Stomach (tissue), 9 donors: ENCODE data around the gene SQSTM1. TPM values are rescaled to one million over a fixed set of nuclear protein-coding genes. Genes with fewer than 3 reads are reported as not detected.

ENCODE experiments used
- DNase-seq, 2 donors: peaks; one replicate each; pipeline versions ENCODE4 v3.0.0 to v3.0.0-alpha.2; 2013 to 2019
- H3K27ac ChIP-seq, 5 donors: fragments of 200-600 bp in 4 of 5; sonication (generic) in 4 of 5; one replicate each; pipeline ENCODE4 v1.5.1; 2013 to 2019; ENCODE audit warnings: mild to moderate bottlenecking in 1 of 5, moderate library complexity in 1 of 5
- H3K27me3 ChIP-seq, 3 donors: fragments of 200-600 bp; sonication (generic); one replicate each; pipeline ENCODE4 v1.5.1; 2017 to 2019; ENCODE audit warnings: mixed run types in 1 of 3
- H3K36me3 ChIP-seq, 4 donors: fragments of 200-600 bp; sonication (generic); 1 replicate in 3 of 4; 2 replicates in 1 of 4; pipeline ENCODE4 v1.5.1; 2016 to 2019
- H3K4me1 ChIP-seq, 4 donors: fragments of 200-600 bp; sonication (generic); one replicate each; pipeline ENCODE4 v1.5.1; 2016 to 2019
- H3K4me3 ChIP-seq, 4 donors: fragments of 200-600 bp; sonication (generic) in 3 of 4; one replicate each; pipeline ENCODE4 v1.5.1; 2016 to 2019; ENCODE audit warnings: mild to moderate bottlenecking in 1 of 4
- H3K9me3 ChIP-seq, 4 donors: fragments of 200-600 bp; sonication (generic); one replicate each; pipeline ENCODE4 v1.5.1; 2016 to 2019
- EP300 ChIP-seq: sonication (generic); formaldehyde crosslinking; IDR thresholded peaks from one replicate; pipeline ENCODE4 v1.6.1; 2017; ENCODE audit warnings: antibody characterized with exemption
- POLR2A ChIP-seq, 4 donors: fragments of 450-650 bp; IDR thresholded peaks; one replicate each; pipeline ENCODE4 v1.6.1; 2016; ENCODE audit warnings: antibody characterized with exemption in 4 of 4, control low read depth in 2 of 4, mild to moderate bottlenecking in 1 of 4, moderate library complexity in 1 of 4
- POLR2AphosphoS5 ChIP-seq, 3 donors: sonication (generic); formaldehyde crosslinking; IDR thresholded peaks; one replicate each; pipeline ENCODE4 v1.6.1; 2016; ENCODE audit warnings: antibody characterized with exemption in 3 of 3
- WGBS, 5 donors: extraction: QIAGEN DNeasy Blood & Tissue Kit in 3 of 5; methylation state at CpG; one replicate each; pipeline versions ENCODE4 v1.1.5 to v1.1.7; 2013 to 2018; 5-methylcytosine and 5-hydroxymethylcytosine counted together
- intact Hi-C: fragments of 100-400 bp; cut with DNase I; formaldehyde crosslinking; loops from one replicate; pipeline ENCODE4 v1.15.1; 2023; ENCODE audit warnings: low total_unique reads
- polyA plus RNA-seq, 3 donors: library from polyadenylated mRNA; stranded (reverse); fragments of 200-250 nt; gene quantifications; one replicate each; pipeline ENCODE4 v1.2.3, GENCODE V29; 2013
- total RNA-seq, 5 donors: library from RNA; depleted of rRNA; stranded (reverse); fragments of >200 nt; gene quantifications; one replicate each; pipeline versions ENCODE4 v1.1.0 to v1.2.3, GENCODE V29; 2014 to 2016
- TF ChIP-seq, protein P1 (sequence below), 7 experiments: fragments of 450-650 bp in 4 of 7; fragments of 200-600 bp in 3 of 7; sonication (generic) in 3 of 7; IDR thresholded peaks; one replicate each; pipeline ENCODE4 v1.5.1; 2016 to 2019; ENCODE audit warnings: antibody characterized with exemption in 7 of 7, control low read depth in 2 of 7, mild to moderate bottlenecking in 1 of 7
- donor health status: healthy with polysubstance abuse.
- donor health status: Bipolar disorder and iron deficiency.
- donor health status: healthy.

The SQSTM1 gene
- total and polyA plus RNA-seq, 8 donors, result 163 to 693 (median 356) TPM

DNA sequence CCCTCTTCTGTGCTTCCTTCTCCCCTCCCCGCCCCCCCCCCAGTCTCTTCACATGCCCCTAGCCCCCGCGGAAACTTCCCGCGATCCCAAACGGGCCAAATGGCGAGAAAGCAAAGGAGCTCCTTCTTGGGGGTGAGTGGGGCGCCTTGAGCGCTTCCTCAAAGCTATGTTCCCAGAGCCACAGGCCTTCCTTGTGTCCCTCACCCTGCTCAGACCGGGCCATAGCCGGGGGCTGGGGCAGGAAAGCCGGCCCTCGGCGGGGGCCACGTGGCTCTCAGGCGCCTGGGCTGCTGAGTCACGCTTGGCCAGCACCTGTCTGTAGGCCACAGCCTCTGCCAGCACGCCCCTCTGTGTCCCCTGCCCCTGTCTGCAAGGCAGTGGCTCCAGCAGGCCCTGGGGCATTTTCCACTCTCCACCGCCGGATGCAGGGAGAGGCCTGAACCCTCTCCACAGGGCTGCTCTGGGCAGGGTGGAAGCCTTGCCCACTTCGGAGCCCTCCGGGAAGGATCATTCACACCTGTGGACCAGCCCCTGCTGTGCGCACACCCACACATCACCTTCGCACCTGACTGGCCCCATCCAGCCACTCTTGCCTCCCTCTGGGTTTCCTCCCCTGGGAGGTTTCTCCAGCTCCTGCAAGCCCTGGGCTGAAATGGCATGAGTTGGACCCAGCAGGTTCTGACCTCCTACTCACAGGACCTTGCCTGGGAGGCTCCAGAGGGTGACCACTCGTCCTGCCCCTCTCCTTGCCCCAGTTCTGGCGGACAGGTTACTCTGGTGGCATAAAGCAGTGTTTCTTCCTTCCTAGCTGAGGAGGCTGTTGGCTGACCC, 1.2 kb upstream of the SQSTM1 start:
- Histone ChIP-seq H3K9me3 (no peaks in the 10 kb centered on the region), H3K27me3 (no peaks in the 10 kb centered on the region), H3K27ac (peak overlapping the region; percentile 91 to 100 (median 99)), H3K4me3 (peak overlapping the region; percentile 65 to 100 (median 90)), H3K4me1 (peaks cover 62 to 71% (median 69%) of the 10 kb centered on the region in 4 donors), H3K36me3 (peaks cover 12 to 27% (median 26%) of the 10 kb centered on the region in 4 donors)
- WGBS, 5 donors, result 17 to 23% (median 20%) methylated on average over 22 to 26 of the region's 26 CpGs
- peak; percentile 77 to 84 for DNase-seq
- TF ChIP-seq, protein P1, sequence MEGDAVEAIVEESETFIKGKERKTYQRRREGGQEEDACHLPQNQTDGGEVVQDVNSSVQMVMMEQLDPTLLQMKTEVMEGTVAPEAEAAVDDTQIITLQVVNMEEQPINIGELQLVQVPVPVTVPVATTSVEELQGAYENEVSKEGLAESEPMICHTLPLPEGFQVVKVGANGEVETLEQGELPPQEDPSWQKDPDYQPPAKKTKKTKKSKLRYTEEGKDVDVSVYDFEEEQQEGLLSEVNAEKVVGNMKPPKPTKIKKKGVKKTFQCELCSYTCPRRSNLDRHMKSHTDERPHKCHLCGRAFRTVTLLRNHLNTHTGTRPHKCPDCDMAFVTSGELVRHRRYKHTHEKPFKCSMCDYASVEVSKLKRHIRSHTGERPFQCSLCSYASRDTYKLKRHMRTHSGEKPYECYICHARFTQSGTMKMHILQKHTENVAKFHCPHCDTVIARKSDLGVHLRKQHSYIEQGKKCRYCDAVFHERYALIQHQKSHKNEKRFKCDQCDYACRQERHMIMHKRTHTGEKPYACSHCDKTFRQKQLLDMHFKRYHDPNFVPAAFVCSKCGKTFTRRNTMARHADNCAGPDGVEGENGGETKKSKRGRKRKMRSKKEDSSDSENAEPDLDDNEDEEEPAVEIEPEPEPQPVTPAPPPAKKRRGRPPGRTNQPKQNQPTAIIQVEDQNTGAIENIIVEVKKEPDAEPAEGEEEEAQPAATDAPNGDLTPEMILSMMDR (IDR thresholded peaks at IDR 0.05), result no peak
- TF ChIP-seq POLR2AphosphoS5 (IDR thresholded peaks at IDR 0.05) (peak in 2 of 3 donors; percentile 5 to 8), POLR2A (IDR thresholded peaks at IDR 0.05) (no peak)
- intact Hi-C loops, result no loop called here

DNA sequence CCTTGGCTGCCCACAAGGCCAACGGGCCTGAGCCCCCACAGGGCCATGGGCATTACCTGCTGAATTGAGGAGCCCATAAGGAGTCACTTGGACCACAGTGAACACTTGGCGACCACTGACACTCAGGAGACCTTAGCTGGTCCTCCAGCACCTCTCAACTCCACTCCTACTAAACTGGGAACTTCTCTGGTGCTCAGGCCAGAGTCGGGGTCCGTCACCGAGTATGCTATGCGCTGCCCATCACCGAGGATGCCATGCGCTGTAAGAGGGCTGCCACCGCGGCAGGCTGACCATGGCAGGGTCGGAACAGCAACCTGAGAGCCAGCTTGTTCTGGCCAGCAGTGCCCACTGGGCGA, 600 bp upstream of the SQSTM1 start:
- peak in 1 of 3 donors; percentile 4 for TF ChIP-seq POLR2AphosphoS5 (IDR thresholded peaks at IDR 0.05)
- no peak for TF ChIP-seq POLR2A (IDR thresholded peaks at IDR 0.05)
- TF ChIP-seq EP300, result no peak
- peaks cover 68 to 77% (median 75%) of the 10 kb centered on the region in 4 donors for H3K4me1 ChIP-seq
- intact Hi-C loops, result no loop called here
- WGBS, 5 donors, result 20 to 34% (median 24%) methylated on average over 8 to 12 of the region's 12 CpGs
- H3K9me3 ChIP-seq, result no peaks in the 10 kb centered on the region
- peak overlapping the region; percentile 91 to 100 (median 99) for H3K27ac ChIP-seq
- H3K4me3 ChIP-seq, result peak overlapping the region; percentile 65 to 100 (median 90)
- peaks cover 18 to 32% (median 29%) of the 10 kb centered on the region in 4 donors for H3K36me3 ChIP-seq
- no peak for DNase-seq
- no peaks in the 10 kb centered on the region for H3K27me3 ChIP-seq

DNA sequence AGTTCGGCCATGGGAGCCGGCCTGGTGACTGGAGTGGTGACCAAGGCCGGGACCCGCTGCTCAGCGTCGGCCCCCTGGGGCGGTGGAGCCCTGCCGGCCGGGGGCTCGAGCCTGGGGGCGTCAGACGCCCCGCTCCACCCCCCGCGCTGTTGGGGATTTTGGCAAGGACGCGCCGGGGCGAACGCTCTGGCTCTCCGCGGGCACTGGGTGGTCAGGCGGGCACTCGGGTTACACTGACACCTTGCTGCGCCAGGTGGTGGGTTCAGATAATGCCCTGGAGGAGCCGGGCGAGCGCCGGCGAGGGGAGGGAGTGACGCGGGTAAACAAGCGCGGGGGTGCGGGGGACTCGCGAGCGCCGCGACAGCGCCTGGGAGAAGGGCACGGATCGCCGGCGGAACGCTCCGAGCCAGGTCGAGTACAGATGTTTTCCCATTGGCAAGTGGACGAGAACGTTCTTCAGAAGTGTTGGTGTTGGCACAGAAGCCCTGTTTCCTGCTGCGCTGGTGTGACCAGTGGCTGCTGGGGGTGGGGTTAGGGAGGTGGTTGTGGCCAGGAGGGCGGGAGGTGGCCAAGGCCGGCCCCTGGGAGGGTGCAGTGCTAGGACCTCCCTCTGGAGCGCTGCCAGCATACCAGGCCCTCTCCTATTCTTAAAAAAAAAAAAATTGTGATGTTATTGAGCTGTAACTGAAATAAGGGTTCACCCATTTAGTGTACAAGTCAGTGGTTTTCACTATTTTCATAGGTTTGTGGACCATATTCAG, 773 bp downstream of the SQSTM1 start:
- H3K4me1 ChIP-seq, result peaks cover 73 to 88% (median 86%) of the 10 kb centered on the region in 4 donors
- TF ChIP-seq POLR2A (IDR thresholded peaks at IDR 0.05), result peak in 2 of 4 donors; percentile 21 to 82
- no peak for TF ChIP-seq EP300
- peak; percentile 91 to 99 (median 99) for TF ChIP-seq POLR2AphosphoS5 (IDR thresholded peaks at IDR 0.05)
- TF ChIP-seq, protein P1 (IDR thresholded peaks at IDR 0.05), result peak in 2 of 7 experiments; percentile 6 to 8

DNA sequence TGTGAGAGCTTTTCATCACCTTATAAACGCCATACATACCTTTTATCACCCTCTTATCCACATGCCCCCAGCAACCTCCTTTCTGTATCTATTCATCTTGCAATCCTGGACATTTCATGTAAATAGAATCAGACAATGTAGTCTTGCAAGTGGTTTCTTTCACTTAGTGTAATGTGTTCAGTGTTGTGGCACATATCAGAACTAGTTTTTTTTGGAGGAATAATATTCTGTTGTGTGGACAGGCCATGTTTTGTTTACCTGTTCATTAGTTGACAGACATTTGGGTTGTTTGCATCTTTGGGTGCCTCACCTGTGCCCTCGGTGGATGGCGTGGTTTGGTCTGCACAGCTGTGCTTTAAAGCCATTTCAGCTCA, 1.3 kb downstream of the SQSTM1 start:
- intact Hi-C loops, result no loop called here
- H3K4me1 ChIP-seq, result peaks cover 67 to 88% (median 86%) of the 10 kb centered on the region in 4 donors

More for the DNA sequence above, 773 bp downstream of the SQSTM1 start:
- intact Hi-C loops, result no loop called here
- peak overlapping the region; percentile 65 to 100 (median 90) for H3K4me3 ChIP-seq
- peak overlapping the region; percentile 91 to 100 (median 99) for H3K27ac ChIP-seq
- H3K27me3 ChIP-seq, result no peaks in the 10 kb centered on the region
- 0 to 1% (median 0%) methylated on average over 4 to 54 of the region's 54 CpGs for WGBS, 5 donors
- peaks cover 32 to 46% (median 42%) of the 10 kb centered on the region in 4 donors for H3K36me3 ChIP-seq
- DNase-seq, result peak; percentile 96 to 98
- no peaks in the 10 kb centered on the region for H3K9me3 ChIP-seq

More for the DNA sequence above, 1.3 kb downstream of the SQSTM1 start:
- no peak for DNase-seq
- H3K4me3 ChIP-seq, result peak overlapping the region; percentile 65 to 100 (median 90)
- 20 to 28% (median 23%) methylated on average over 3 of the region's 3 CpGs for WGBS, 5 donors
- H3K36me3 ChIP-seq, result peaks cover 38 to 51% (median 48%) of the 10 kb centered on the region in 4 donors
- no peaks in the 10 kb centered on the region for H3K9me3 ChIP-seq
- peak overlapping the region in 4 of 5 donors; percentile 91 to 100 (median 96) for H3K27ac ChIP-seq
- no peak for TF ChIP-seq POLR2A (IDR thresholded peaks at IDR 0.05)
- TF ChIP-seq, protein P1 (IDR thresholded peaks at IDR 0.05), result peak in 1 of 7 experiments; percentile 5
- H3K27me3 ChIP-seq, result no peaks in the 10 kb centered on the region
